HepG2 (cell line): ENCODE data around the gene DDX50. TPM values are rescaled to one million over a fixed set of nuclear protein-coding genes. Genes with fewer than 3 reads are reported as not detected.

Experiments used
- ARID5B ChIP-seq: IDR thresholded peaks from 2 replicates; pipeline ENCODE4 v1.4.0; 2020; ENCODE audit warnings: mild to moderate bottlenecking, missing genetic modification reagents
- ELF3 ChIP-seq: IDR thresholded peaks from 2 replicates; pipeline ENCODE4 v1.6.1; 2016; ENCODE audit warnings: missing genetic modification reagents, missing compliant biosample characterization
- FOXJ3 ChIP-seq: sonication (generic); formaldehyde crosslinking; IDR thresholded peaks from 2 replicates; pipeline ENCODE4 v1.4.0; 2020; ENCODE audit warnings: missing genetic modification reagents, mild to moderate bottlenecking, borderline replicate concordance
- FOXK1 ChIP-seq: sonication (generic); formaldehyde crosslinking; IDR thresholded peaks from 2 replicates; pipeline ENCODE4 v1.4.0; 2020; ENCODE audit warnings: low read depth, missing genetic modification reagents, borderline replicate concordance
- FOXP1 ChIP-seq, 2 experiments: fragments of 450-650 bp in 1 of 2; IDR thresholded peaks; 2 replicates each; pipeline ENCODE4 v1.6.1; 2017 to 2018; ENCODE audit warnings: antibody characterized with exemption in 1 of 2
- GMEB1 ChIP-seq: sonication (generic); formaldehyde crosslinking; IDR thresholded peaks from 2 replicates; pipeline ENCODE4 v1.5.1; 2020; ENCODE audit warnings: missing genetic modification reagents, mild to moderate bottlenecking, borderline replicate concordance
- HCFC1 ChIP-seq: fragments of 150-350 bp; IDR thresholded peaks from 2 replicates; pipeline ENCODE4 v1.6.1; 2014; ENCODE audit warnings: low read depth, low read length
- KDM3A ChIP-seq: IDR thresholded peaks from 2 replicates; pipeline ENCODE4 v1.6.1; 2018; ENCODE audit warnings: low read depth, missing compliant biosample characterization
- MTA3 ChIP-seq: sonication (generic); formaldehyde crosslinking; IDR thresholded peaks from 2 replicates; pipeline ENCODE4 v1.4.0; 2020; ENCODE audit warnings: missing genetic modification reagents
- NCOA2 ChIP-seq: sonication (generic); formaldehyde crosslinking; IDR thresholded peaks from 2 replicates; pipeline ENCODE4 v1.8.0; 2022; ENCODE audit warnings: inconsistent platforms
- NPAS2 ChIP-seq: sonication (generic); formaldehyde crosslinking; IDR thresholded peaks from 2 replicates; pipeline ENCODE4 v1.8.0; 2022; ENCODE audit warnings: mild to moderate bottlenecking, missing genetic modification reagents, borderline replicate concordance
- RCOR2 ChIP-seq: IDR thresholded peaks from 2 replicates; pipeline ENCODE4 v1.6.1; 2016; ENCODE audit warnings: missing biosample characterization, missing genetic modification reagents
- RORA ChIP-seq: sonication (generic); formaldehyde crosslinking; IDR thresholded peaks from 2 replicates; pipeline ENCODE4 v1.5.0; 2020; ENCODE audit warnings: mild to moderate bottlenecking, missing genetic modification reagents, moderate library complexity
- WIZ ChIP-seq: sonication (generic); formaldehyde crosslinking; IDR thresholded peaks from 2 replicates; pipeline ENCODE4 v1.5.1; 2020; ENCODE audit warnings: mild to moderate bottlenecking, missing genetic modification reagents
- ZFP36L1 ChIP-seq: sonication (generic); formaldehyde crosslinking; IDR thresholded peaks from 2 replicates; pipeline ENCODE4 v1.8.0; 2022; ENCODE audit warnings: mild to moderate bottlenecking, missing genetic modification reagents, moderate library complexity
- ZFP41 ChIP-seq: sonication (generic); formaldehyde crosslinking; IDR thresholded peaks from 2 replicates; pipeline ENCODE4 v1.4.0; 2020; ENCODE audit warnings: mild to moderate bottlenecking, missing genetic modification reagents, borderline replicate concordance
- ZNF224 ChIP-seq: sonication (generic); formaldehyde crosslinking; IDR thresholded peaks from 2 replicates; pipeline ENCODE4 v1.5.0; 2020; ENCODE audit warnings: mild to moderate bottlenecking, missing genetic modification reagents
- ZNF253 ChIP-seq: sonication (generic); formaldehyde crosslinking; IDR thresholded peaks from 2 replicates; pipeline ENCODE4 v1.8.0; 2022; ENCODE audit warnings: mild to moderate bottlenecking, missing genetic modification reagents, borderline replicate concordance
- ZNF414 ChIP-seq: sonication (generic); formaldehyde crosslinking; IDR thresholded peaks from 2 replicates; pipeline ENCODE4 v1.5.0; 2020; ENCODE audit warnings: missing genetic modification reagents
- ZNF563 ChIP-seq: sonication (generic); formaldehyde crosslinking; IDR thresholded peaks from 2 replicates; pipeline ENCODE4 v1.8.0; 2022; ENCODE audit warnings: mild to moderate bottlenecking, moderate library complexity, missing genetic modification reagents
- ZNF766 ChIP-seq: sonication (generic); formaldehyde crosslinking; IDR thresholded peaks from 2 replicates; pipeline ENCODE4 v1.5.0; 2020; ENCODE audit warnings: missing genetic modification reagents, borderline replicate concordance
- ZNF770 ChIP-seq: sonication (generic); formaldehyde crosslinking; IDR thresholded peaks from 2 replicates; pipeline ENCODE4 v1.5.0; 2020; ENCODE audit warnings: mild to moderate bottlenecking, missing genetic modification reagents
- polyA plus RNA-seq, 8 experiments: library from polyadenylated mRNA; depleted of rRNA in 3 of 8; stranded (reverse) in 7 of 8; unstranded in 1 of 8; fragments of >200 nt; fragmentation: Illumina TruSeq in 4 of 8; extraction: Trizol in 4 of 8; gene quantifications; 2 replicates each; pipeline versions ENCODE4 v1.2.1 to v1.2.3, GENCODE V29; 2011 to 2016; ENCODE audit warnings: low read depth in 4 of 8, missing spikeins in 1 of 8, mixed read lengths in 1 of 8; ENCODE audit not compliant: insufficient read depth in 1 of 8
- total RNA-seq, 5 experiments: library from RNA; depleted of rRNA; stranded (reverse); fragments of >200 nt; fragmentation: Illumina TruSeq; extraction: Trizol; gene quantifications; 2 replicates each; pipeline ENCODE4 v1.2.3, GENCODE V29; 2016; ENCODE audit warnings: low read depth in 1 of 5

Gene DDX50
- total and polyA plus RNA-seq, 2 of the 13 experiments (the other 11 are each of a cell fraction or from before 2014, with no cell fraction given): 19.0 to 38.2 TPM

- 0 out of 2 replicates have a peak, but pooled peaks have one; percentile 69 for TF ChIP-seq ZNF563
- TF ChIP-seq RCOR2 (CRISPR knock-in tag): no peak
- TF ChIP-seq GMEB1 (CRISPR knock-in tag): no peak
- no peak; the same call in 1 of the 2 replicates for TF ChIP-seq WIZ
- no peak for TF ChIP-seq HCFC1
- TF ChIP-seq ELF3 (CRISPR knock-in tag): peak; percentile 68
- TF ChIP-seq KDM3A (CRISPR knock-in tag): peak; percentile 63; the same call in 1 of the 2 replicates
- no peak for TF ChIP-seq RORA
- TF ChIP-seq NPAS2 (CRISPR knock-in tag): no peak
- TF ChIP-seq MTA3 (CRISPR knock-in tag): no peak
- peak; percentile 53; the same call in 1 of the 2 replicates for TF ChIP-seq ZFP41 (CRISPR knock-in tag)
- no peak; the same call in 1 of the 2 replicates for TF ChIP-seq ZNF224 (CRISPR knock-in tag)
- peak; percentile 49; the same call in 1 of the 2 replicates for TF ChIP-seq NCOA2
- peak; percentile 88; the same call in 1 of the 2 replicates for TF ChIP-seq ZNF766 (CRISPR knock-in tag)
- 0 out of 2 replicates have a peak, but pooled peaks have one; percentile 70 for TF ChIP-seq ZNF253
- no peak for TF ChIP-seq ZFP36L1 (CRISPR knock-in tag)
- no peak for TF ChIP-seq FOXP1 (IDR thresholded peaks at IDR 0.05)
- TF ChIP-seq FOXP1 (CRISPR knock-in tag; IDR thresholded peaks at IDR 0.05): no peak
- peak; percentile 14 for TF ChIP-seq FOXJ3 (CRISPR knock-in tag)
- TF ChIP-seq FOXK1 (CRISPR knock-in tag): peak; percentile 59; the same call in 1 of the 2 replicates
- TF ChIP-seq ZNF770 (CRISPR knock-in tag): peak; percentile 45; the same call in 1 of the 2 replicates
- peak; percentile 24; the same call in 1 of the 2 replicates for TF ChIP-seq ARID5B (CRISPR knock-in tag)
- no peak for TF ChIP-seq ZNF414
Observed at GRCh38 chr10:68900427-68901104, 549 bp upstream of the DDX50 start (continued).
